ENCODE measurements around the gene KLHDC3.
A peak's percentile ranks its signal among the peaks of the same experiment; 100 is the strongest.

KLHDC3 gene

DNA sequence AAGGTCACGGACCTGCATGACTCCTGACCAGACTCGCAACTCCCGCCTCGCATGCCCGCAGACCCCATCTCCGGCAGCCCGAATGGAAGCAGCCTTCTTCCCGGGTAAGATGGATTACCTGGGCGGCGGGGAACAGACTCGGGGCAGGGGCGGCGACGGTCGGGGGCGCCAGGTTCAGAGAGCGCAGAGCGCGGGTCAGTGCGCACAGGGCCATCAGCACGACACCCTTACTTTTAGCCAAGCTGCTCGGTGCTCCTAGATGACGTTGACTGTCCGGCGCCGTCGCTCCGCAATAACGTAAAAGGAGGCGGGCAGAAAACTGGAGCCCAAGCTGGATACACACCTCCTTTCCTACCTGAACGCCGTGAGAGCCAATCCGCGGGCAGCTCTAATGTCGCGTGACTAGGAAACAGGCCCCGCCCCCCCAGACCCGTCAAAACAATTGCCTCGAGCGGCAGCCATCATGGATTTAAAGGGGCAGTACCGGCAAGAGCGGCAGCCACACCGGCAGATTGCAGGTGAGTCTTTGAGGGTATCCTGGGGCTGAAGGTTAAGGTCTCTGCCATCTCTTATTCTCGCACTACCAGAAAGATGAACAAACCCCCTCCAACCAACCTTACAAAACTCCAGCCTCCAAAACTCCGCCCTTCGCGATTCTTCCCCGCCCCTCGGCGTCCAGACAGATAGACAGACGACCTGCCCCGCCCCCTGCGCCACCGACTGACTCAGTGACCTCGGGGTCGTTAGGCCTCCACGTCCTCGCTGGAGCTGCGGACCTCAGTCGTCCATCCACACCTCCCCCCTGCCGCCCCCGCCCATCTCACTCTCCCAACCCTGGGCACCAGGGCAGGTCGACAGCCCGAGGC is 45.4 kb downstream of the KLHDC3 start, which contains the start of the genes KLC4 and MRPL2:
Gene KLC4, plus strand, starts transcription at position 464 of the 866 bp plus-strand sequence. CDS start 1,705 bp downstream, outside the sequence.
Gene MRPL2, minus strand, starts transcription at position 267 of the 866 bp plus-strand sequence. Its CDS starts 53 bp downstream, at position 214.
- DNase-seq = peak; percentile 98

DNA sequence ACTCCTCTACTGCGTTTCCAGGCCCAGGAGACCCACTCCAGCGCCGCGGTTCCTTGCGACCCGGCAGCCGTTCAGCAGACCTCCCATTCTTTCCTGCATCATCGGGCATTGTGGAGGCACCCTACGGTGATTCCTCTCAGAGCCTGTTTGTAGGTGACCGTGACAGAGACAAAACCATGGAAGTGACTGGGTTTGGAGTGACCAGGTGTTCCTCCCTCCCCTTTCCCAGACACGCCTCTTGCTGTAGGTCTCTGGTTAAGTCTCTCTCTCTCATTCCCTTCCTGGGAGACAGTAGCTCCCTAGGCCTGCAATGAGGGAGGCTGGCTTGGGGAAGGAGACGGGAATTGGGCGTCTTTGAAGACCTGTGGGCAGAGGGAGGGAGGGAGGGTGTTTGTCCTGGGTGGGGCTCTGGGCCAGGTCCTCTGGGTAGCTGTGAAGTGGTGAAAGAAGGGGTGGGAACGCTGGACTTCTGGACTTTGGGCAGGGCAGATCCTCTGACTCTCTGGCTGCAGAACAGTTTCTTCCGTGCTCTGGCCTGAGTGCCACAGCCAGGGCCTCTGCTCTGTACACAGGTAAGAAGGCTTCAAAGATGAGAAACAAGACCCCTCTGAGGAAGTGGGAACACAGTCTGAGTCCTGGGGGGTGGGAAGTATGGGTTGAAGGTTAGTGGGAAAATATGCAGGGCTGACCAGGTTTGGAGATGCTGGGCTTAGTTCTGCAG is 46.1 kb downstream of the KLHDC3 start:
- DNase-seq = no peak

DNA sequence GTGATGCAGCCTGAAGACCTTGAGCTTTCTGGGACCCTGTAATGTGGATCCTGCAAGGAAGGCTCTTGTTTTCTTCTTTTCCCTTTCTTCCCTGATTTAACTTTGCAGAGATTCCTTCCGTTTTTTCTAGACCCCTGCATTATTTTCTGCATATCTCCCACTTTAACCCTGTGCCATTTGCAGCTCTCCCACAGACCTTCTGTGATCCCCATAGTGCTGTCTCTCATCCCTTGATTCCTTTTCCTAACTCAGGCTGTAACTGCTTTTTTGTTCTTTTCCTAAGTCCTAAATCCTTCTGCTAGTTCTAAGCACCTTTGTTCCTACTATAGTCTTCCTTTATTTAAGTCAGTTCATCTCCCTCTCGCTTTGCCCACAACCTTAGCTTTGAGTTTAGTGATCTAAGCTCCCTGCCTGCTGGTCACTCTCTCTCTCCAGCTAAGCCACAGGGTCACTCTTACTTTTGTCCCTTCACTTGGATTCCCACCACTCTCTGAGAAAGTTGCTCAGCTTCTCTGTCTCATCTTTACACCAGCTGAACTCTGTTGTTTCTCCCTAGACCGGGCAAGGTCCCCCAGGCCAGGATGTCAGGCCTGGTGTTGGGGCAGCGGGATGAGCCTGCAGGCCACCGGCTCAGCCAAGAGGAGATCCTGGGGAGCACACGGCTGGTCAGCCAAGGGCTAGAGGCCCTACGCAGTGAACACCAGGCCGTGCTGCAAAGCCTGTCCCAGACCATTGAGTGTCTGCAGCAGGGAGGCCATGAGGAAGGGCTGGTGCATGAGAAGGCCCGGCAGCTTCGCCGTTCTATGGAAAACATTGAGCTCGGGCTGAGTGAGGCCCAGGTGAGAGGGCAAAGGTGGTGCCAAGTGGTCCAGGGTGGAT is 46.9 kb downstream of the KLHDC3 start:
- no peak for DNase-seq

DNA sequence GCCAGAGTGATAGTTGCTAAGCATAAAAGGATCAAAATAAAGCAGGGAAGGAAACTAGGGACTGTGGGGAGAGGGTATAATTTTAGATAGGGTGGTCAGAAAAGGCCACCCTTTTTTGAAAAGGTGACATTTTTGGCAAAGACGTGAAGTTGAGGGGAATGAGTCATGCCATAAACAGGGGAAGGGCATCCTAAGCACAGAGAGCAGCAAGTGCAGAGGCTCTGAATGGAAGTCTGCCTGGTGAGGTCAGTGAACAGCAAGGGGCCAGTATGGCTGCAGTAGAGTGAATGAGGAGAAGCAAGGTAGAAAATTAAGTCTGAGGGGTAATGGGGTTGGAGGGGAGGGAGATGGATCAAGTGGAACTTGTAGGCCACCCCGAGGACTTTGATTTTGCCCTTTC is 47.8 kb downstream of the KLHDC3 start:
- no peak for DNase-seq

DNA sequence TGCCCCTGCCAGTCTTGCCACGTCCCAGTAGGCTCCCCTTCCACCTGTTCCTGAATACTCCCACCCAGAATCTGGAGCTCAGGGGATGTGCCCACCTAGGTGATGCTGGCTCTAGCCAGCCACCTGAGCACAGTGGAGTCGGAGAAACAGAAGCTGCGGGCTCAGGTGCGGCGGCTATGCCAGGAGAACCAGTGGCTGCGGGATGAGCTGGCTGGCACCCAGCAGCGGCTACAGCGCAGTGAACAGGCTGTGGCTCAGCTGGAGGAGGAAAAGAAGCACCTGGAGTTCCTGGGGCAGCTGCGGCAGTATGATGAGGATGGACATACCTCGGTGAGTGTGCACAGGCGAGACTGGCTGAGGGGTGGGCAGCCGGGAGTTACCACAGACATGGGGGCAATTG is 48.8 kb downstream of the KLHDC3 start:
- no peak for DNase-seq

DNA sequence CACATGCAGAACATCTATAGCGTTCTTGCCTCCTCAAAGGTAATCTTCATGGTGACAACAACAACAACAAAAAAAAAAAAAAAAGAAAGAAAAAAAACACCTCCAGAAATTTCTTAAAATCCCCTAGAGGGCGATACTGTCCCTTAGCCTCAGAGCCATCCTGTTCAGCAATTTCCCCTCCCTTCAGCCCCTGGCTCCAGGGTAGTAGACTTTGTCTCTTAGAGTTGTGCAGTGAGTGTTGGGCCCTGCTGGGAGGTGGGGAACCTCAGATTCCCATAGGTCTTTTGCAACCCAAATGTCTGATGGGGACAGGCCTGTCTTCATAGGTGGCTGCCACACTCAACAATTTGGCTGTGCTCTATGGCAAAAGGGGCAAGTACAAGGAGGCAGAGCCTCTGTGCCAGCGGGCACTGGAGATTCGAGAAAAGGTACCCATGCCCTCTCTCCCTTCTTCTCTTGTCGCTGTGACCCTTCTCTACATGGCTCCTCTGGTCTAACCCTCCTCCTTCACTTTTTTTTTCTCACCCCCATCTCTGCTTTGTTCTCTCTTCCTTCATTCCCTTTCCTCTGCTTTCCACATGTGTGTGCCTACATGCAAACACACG is 56.1 kb downstream of the KLHDC3 start:
- DNase-seq = peak; percentile 44
